HEK293 (cell line): ENCODE data around the gene EPHB3.

Experiments used
- EGR2 ChIP-seq: fragments of 450-650 bp; formaldehyde crosslinking; IDR thresholded peaks from 2 replicates; pipeline ENCODE4 v1.5.1; 2016; ENCODE audit warnings: low read depth, missing biosample characterization, missing genetic modification characterization
- FEZF1 ChIP-seq: fragments of 450-650 bp; formaldehyde crosslinking; IDR thresholded peaks from 2 replicates; pipeline ENCODE4 v1.5.1; 2016; ENCODE audit warnings: missing biosample characterization, missing genetic modification characterization
- GFI1B ChIP-seq: fragments of 450-650 bp; formaldehyde crosslinking; IDR thresholded peaks from 2 replicates; pipeline ENCODE4 v1.5.1; 2016; ENCODE audit warnings: missing biosample characterization, missing genetic modification characterization
- GLIS1 ChIP-seq: fragments of 450-650 bp; formaldehyde crosslinking; IDR thresholded peaks from 2 replicates; pipeline ENCODE4 v1.5.1; 2016; ENCODE audit warnings: missing biosample characterization, missing genetic modification characterization
- GLIS2 ChIP-seq: fragments of 450-650 bp; formaldehyde crosslinking; IDR thresholded peaks from 2 replicates; pipeline ENCODE4 v1.5.1; 2016; ENCODE audit warnings: missing biosample characterization, missing genetic modification characterization
- KLF8 ChIP-seq: fragments of 450-650 bp; formaldehyde crosslinking; IDR thresholded peaks from 2 replicates; pipeline ENCODE4 v1.5.1; 2016; ENCODE audit warnings: missing biosample characterization, missing genetic modification characterization
- KLF9 ChIP-seq: fragments of 450-650 bp; formaldehyde crosslinking; IDR thresholded peaks from 2 replicates; pipeline ENCODE4 v1.5.1; 2016; ENCODE audit warnings: missing biosample characterization, missing genetic modification characterization, low read depth
- OSR2 ChIP-seq: fragments of 450-650 bp; formaldehyde crosslinking; IDR thresholded peaks from 2 replicates; pipeline ENCODE4 v1.5.1; 2016; ENCODE audit warnings: missing biosample characterization, missing genetic modification characterization
- SCRT2 ChIP-seq: fragments of 450-650 bp; formaldehyde crosslinking; IDR thresholded peaks from 2 replicates; pipeline ENCODE4 v1.5.1; 2016; ENCODE audit warnings: missing biosample characterization, missing genetic modification characterization
- YY1 ChIP-seq: fragments of 450-650 bp; formaldehyde crosslinking; IDR thresholded peaks from 2 replicates; pipeline ENCODE4 v1.5.1; 2018; ENCODE audit warnings: missing biosample characterization, missing genetic modification characterization
- ZBTB26 ChIP-seq: fragments of 450-650 bp; formaldehyde crosslinking; optimal IDR thresholded peaks from 2 replicates; pipeline ENCODE3; 2016; ENCODE audit warnings: missing biosample characterization, mild to moderate bottlenecking, missing genetic modification characterization
- ZBTB44 ChIP-seq: fragments of 450-650 bp; IDR thresholded peaks from 2 replicates; pipeline ENCODE4 v1.5.1; 2018; ENCODE audit warnings: missing biosample characterization, mild to moderate bottlenecking, missing genetic modification characterization
- ZFHX2 ChIP-seq: fragments of 450-650 bp; formaldehyde crosslinking; conservative IDR thresholded peaks from 2 replicates; pipeline ENCODE4 v1.5.1; 2016; ENCODE audit warnings: missing biosample characterization, missing genetic modification characterization
- ZFP69B ChIP-seq: fragments of 450-650 bp; formaldehyde crosslinking; IDR thresholded peaks from 2 replicates; pipeline ENCODE4 v1.5.1; 2016; ENCODE audit warnings: missing biosample characterization, missing genetic modification characterization
- ZNF157 ChIP-seq: fragments of 450-650 bp; formaldehyde crosslinking; IDR thresholded peaks from 2 replicates; pipeline ENCODE4 v1.5.1; 2016; ENCODE audit warnings: missing biosample characterization, missing genetic modification characterization
- ZNF169 ChIP-seq: fragments of 450-650 bp; formaldehyde crosslinking; IDR thresholded peaks from 2 replicates; pipeline ENCODE4 v1.5.1; 2016; ENCODE audit warnings: missing biosample characterization, missing genetic modification characterization
- ZNF202 ChIP-seq: fragments of 450-650 bp; formaldehyde crosslinking; IDR thresholded peaks from 2 replicates; pipeline ENCODE4 v1.5.1; 2016; ENCODE audit warnings: missing biosample characterization, missing genetic modification characterization, borderline replicate concordance
- ZNF223 ChIP-seq: fragments of 450-650 bp; formaldehyde crosslinking; IDR thresholded peaks from 2 replicates; pipeline ENCODE4 v1.5.1; 2016; ENCODE audit warnings: missing biosample characterization, missing genetic modification characterization
- ZNF239 ChIP-seq: fragments of 450-650 bp; formaldehyde crosslinking; IDR thresholded peaks from 2 replicates; pipeline ENCODE4 v1.5.1; 2016; ENCODE audit warnings: missing biosample characterization, missing genetic modification characterization
- ZNF24 ChIP-seq: fragments of 450-650 bp; formaldehyde crosslinking; IDR thresholded peaks from 2 replicates; pipeline ENCODE4 v1.5.1; 2016; ENCODE audit warnings: missing biosample characterization, missing genetic modification characterization
- ZNF26 ChIP-seq: fragments of 450-650 bp; formaldehyde crosslinking; IDR thresholded peaks from 2 replicates; pipeline ENCODE4 v1.5.1; 2016; ENCODE audit warnings: missing biosample characterization, missing genetic modification characterization
- ZNF274 ChIP-seq, 2 experiments: fragments of 200-500 bp in 1 of 2; fragments of 450-650 bp in 1 of 2; sonication (Bioruptor generic) in 1 of 2; formaldehyde crosslinking in 1 of 2; IDR thresholded peaks; 2 replicates each; pipeline versions ENCODE4 v1.5.1 to v1.6.1; 2014 to 2016; ENCODE audit warnings: borderline replicate concordance in 1 of 2, inconsistent platforms in 1 of 2, low read length in 1 of 2, missing biosample characterization in 1 of 2, missing genetic modification characterization in 1 of 2
- ZNF311 ChIP-seq: fragments of 450-650 bp; formaldehyde crosslinking; IDR thresholded peaks from 2 replicates; pipeline ENCODE4 v1.5.1; 2017; ENCODE audit warnings: missing biosample characterization, missing genetic modification characterization, borderline replicate concordance
- ZNF335 ChIP-seq: fragments of 450-650 bp; formaldehyde crosslinking; conservative IDR thresholded peaks from 2 replicates; pipeline ENCODE4 v1.5.1; 2016; ENCODE audit warnings: missing biosample characterization, missing genetic modification characterization
- ZNF398 ChIP-seq: fragments of 450-650 bp; formaldehyde crosslinking; IDR thresholded peaks from 2 replicates; pipeline ENCODE4 v1.5.1; 2017; ENCODE audit warnings: missing biosample characterization, missing genetic modification characterization
- ZNF473 ChIP-seq: fragments of 450-650 bp; formaldehyde crosslinking; IDR thresholded peaks from 2 replicates; pipeline ENCODE4 v1.5.1; 2017; ENCODE audit warnings: missing biosample characterization, missing genetic modification characterization
- ZNF571 ChIP-seq: fragments of 450-650 bp; formaldehyde crosslinking; IDR thresholded peaks from 2 replicates; pipeline ENCODE4 v1.5.0; 2017; ENCODE audit warnings: missing biosample characterization, missing genetic modification characterization
- ZNF596 ChIP-seq: fragments of 450-650 bp; IDR thresholded peaks from 2 replicates; pipeline ENCODE4 v1.5.0; 2018; ENCODE audit warnings: missing biosample characterization, mild to moderate bottlenecking, missing genetic modification characterization, moderate library complexity
- ZNF600 ChIP-seq: fragments of 450-650 bp; formaldehyde crosslinking; IDR thresholded peaks from 2 replicates; pipeline ENCODE4 v1.5.1; 2016; ENCODE audit warnings: missing biosample characterization, missing genetic modification characterization
- ZNF654 ChIP-seq: fragments of 450-650 bp; formaldehyde crosslinking; IDR thresholded peaks from 2 replicates; pipeline ENCODE4 v1.5.1; 2016; ENCODE audit warnings: low read depth, missing biosample characterization, missing genetic modification characterization
- ZNF704 ChIP-seq: fragments of 450-650 bp; formaldehyde crosslinking; IDR thresholded peaks from 2 replicates; pipeline ENCODE4 v1.5.1; 2016; ENCODE audit warnings: missing biosample characterization, missing genetic modification characterization
- ZNF747 ChIP-seq: fragments of 450-650 bp; formaldehyde crosslinking; IDR thresholded peaks from 2 replicates; pipeline ENCODE4 v1.5.1; 2016; ENCODE audit warnings: missing biosample characterization, missing genetic modification characterization
- ZNF76 ChIP-seq: fragments of 450-650 bp; formaldehyde crosslinking; IDR thresholded peaks from 2 replicates; pipeline ENCODE4; 2016; ENCODE audit warnings: low read depth, missing biosample characterization, missing genetic modification characterization, borderline replicate concordance
- ZNF777 ChIP-seq: fragments of 450-650 bp; formaldehyde crosslinking; IDR thresholded peaks from 2 replicates; pipeline ENCODE4 v1.5.1; 2017; ENCODE audit warnings: missing biosample characterization, missing genetic modification characterization, borderline replicate concordance

EPHB3 gene

GRCh38 chr3:184513276-184514170, 48.1 kb upstream of the EPHB3 start (continued):
- TF ChIP-seq ZBTB26 (tag by site-specific recombination), result peak; percentile 41
- no peak for TF ChIP-seq ZNF202 (tag by site-specific recombination)
- no peak for TF ChIP-seq ZFHX2 (tag by site-specific recombination)
- 0 out of 2 replicates have a peak, but pooled peaks have one; percentile 19 for TF ChIP-seq KLF9
- peak; percentile 89 for TF ChIP-seq GLIS2 (tag by site-specific recombination)
- no peak for TF ChIP-seq ZNF704 (tag by site-specific recombination)
- TF ChIP-seq ZBTB44 (tag by site-specific recombination), result no peak
- no peak for TF ChIP-seq SCRT2 (tag by site-specific recombination)
- TF ChIP-seq KLF8, result no peak
- TF ChIP-seq ZNF398, result peak; percentile 44
- TF ChIP-seq ZNF747 (tag by site-specific recombination), result no peak
- no peak for TF ChIP-seq OSR2
- TF ChIP-seq GFI1B (tag by site-specific recombination), result no peak
- TF ChIP-seq ZNF223, result no peak
- peak; percentile 91 for TF ChIP-seq ZNF600 (tag by site-specific recombination)
- TF ChIP-seq ZNF169, result no peak
- no peak for TF ChIP-seq ZNF571 (tag by site-specific recombination)
- TF ChIP-seq GLIS1, result peak; percentile 71; the same call in 1 of the 2 replicates
- TF ChIP-seq ZNF473, result no peak
- TF ChIP-seq ZNF777, result peak; percentile 94
- no peak for TF ChIP-seq ZNF157
- peak; percentile 72 for TF ChIP-seq ZNF654
- no peak for TF ChIP-seq ZNF596 (tag by site-specific recombination)
- no peak for TF ChIP-seq ZNF26 (tag by site-specific recombination)
- no peak for TF ChIP-seq ZNF335 (tag by site-specific recombination)
- TF ChIP-seq ZNF76 (tag by site-specific recombination), result 0 out of 2 replicates have a peak, but pooled peaks have one; percentile 37
- no peak for TF ChIP-seq EGR2 (tag by site-specific recombination)
- no peak for TF ChIP-seq YY1 (tag by site-specific recombination)
- TF ChIP-seq ZNF239 (tag by site-specific recombination), result no peak
- TF ChIP-seq ZFP69B (tag by site-specific recombination), result no peak
- no peak for TF ChIP-seq ZNF24
- no peak for TF ChIP-seq ZNF311
- no peak for TF ChIP-seq ZNF274 (IDR thresholded peaks at IDR 0.05; ENCODE audit: low read length)
- no peak for TF ChIP-seq ZNF274 (tag by site-specific recombination; IDR thresholded peaks at IDR 0.05; ENCODE audit: borderline replicate concordance)
- TF ChIP-seq FEZF1 (tag by site-specific recombination), result no peak
